ENCODE results near the gene FAM117A.

DNA sequence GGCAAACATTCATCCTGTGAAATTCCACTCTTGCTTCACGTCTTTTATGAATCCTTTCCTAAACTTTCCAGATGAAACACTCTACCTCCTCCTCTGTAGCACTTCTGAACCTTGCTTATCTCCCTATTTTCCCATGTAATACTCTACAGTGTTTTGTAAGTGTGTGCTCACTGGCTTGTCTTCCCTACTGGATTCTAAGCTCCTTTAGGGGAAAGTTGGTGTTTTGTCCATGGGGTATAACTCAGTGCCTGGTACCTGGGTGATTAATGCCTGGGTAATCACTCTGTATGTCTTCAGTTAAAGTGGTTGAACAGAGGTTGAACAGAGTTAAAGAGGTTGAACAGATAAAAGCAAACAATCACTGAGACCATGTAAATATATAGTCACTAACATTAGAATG is 20.7 kb upstream of the FAM117A start:
- TF ChIP-seq CTCF (IDR thresholded peaks at IDR 0.05) (no peak), POLR2A (IDR thresholded peaks at IDR 0.05) (no peak)
